Mammary epithelial cell (primary cell): ENCODE results near the gene GRIN3B.

Experiments used
- CTCF ChIP-seq, 2 donors: IDR thresholded peaks in 1 of 2; conservative IDR thresholded peaks in 1 of 2; 2 replicates each; pipeline ENCODE4 v1.5.1; 2011 to 2012; ENCODE audit warnings: inconsistent platforms in 2 of 2, low read length in 2 of 2, mild to moderate bottlenecking in 2 of 2, control low read depth in 1 of 2, low read depth in 1 of 2; ENCODE audit not compliant: insufficient read depth in 1 of 2; ENCODE audit errors: extremely low read depth in 1 of 2
- EZH2 ChIP-seq: IDR thresholded peaks from 2 replicates; pipeline ENCODE4 v1.6.1; 2012; ENCODE audit warnings: low read length, inconsistent platforms, borderline replicate concordance

- TF ChIP-seq EZH2 (no peak), CTCF (conservative IDR thresholded peaks at IDR 0.05 in 1 of 2, IDR thresholded peaks at IDR 0.05 in 1 of 2; ENCODE audit: extremely low read depth in 1 of 2, insufficient read depth in 1 of 2, low read depth in 1 of 2, low read length in 2 of 2) (no peak)
Measured at GRCh38 chr19:1053176-1054101, 53.2 kb downstream of the GRIN3B start.
